Right lung (tissue), 5 donors: ENCODE measurements around the gene CCT2. TPM values are rescaled to one million over a fixed set of nuclear protein-coding genes. Genes with fewer than 3 reads are reported as not detected.

Experiments used
- DNase-seq, 2 donors: peaks; one replicate each; pipeline ENCODE4 v3.0.0-alpha.2; 2013
- polyA plus RNA-seq, 5 donors: library from polyadenylated mRNA; unstranded; fragments of 120-200 nt; gene quantifications; one replicate each; pipeline versions ENCODE4 v1.2.1 to v1.2.3, GENCODE V29; 2013; ENCODE audit warnings: inconsistent platforms in 1 of 5, low replicate concordance in 1 of 5; ENCODE audit not compliant: insufficient read length in 5 of 5, insufficient read depth in 1 of 5

CCT2 gene
- polyA plus RNA-seq, 5 donors: 215 to 263 (median 237) TPM

DNA sequence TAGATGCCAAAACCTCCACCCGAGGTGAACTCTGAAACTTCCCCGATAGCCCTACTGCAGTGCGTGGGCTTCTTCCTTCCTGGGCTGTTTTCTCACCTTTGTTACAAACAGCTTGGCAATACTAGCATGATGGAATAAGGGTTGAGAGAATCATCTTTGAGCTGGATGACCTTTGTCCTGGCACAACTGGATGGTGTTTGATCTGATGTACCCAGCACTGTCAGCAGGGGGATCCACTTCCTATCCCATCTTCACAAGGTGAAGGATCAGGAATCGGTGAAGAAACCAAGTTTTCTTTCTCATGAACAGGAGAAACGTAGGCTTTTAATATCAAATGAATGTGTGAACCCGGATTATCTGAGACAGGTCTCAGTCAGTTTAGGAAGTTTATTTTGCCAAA, 44.9 kb downstream of the CCT2 start:
- DNase-seq: no peak

DNA sequence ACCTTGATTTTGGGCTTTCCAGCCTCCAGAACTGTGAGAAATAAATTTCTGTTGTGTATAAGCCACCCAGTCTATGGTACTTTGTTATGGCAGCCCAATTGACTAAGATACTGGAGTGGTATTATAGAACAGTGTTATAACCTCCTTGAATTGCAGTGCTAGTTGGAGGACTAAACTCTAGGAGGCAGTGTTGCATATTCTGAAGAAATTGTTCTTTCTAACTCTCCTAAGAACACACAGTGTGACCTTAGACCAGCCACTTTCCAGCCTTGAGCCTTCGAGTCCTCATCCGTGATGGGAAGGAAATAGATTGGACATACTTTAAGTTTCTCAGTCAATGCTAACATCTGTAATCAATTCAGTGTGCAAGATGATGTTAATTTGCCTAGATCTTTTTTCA, 47.8 kb downstream of the CCT2 start:
- no peak for DNase-seq

DNA sequence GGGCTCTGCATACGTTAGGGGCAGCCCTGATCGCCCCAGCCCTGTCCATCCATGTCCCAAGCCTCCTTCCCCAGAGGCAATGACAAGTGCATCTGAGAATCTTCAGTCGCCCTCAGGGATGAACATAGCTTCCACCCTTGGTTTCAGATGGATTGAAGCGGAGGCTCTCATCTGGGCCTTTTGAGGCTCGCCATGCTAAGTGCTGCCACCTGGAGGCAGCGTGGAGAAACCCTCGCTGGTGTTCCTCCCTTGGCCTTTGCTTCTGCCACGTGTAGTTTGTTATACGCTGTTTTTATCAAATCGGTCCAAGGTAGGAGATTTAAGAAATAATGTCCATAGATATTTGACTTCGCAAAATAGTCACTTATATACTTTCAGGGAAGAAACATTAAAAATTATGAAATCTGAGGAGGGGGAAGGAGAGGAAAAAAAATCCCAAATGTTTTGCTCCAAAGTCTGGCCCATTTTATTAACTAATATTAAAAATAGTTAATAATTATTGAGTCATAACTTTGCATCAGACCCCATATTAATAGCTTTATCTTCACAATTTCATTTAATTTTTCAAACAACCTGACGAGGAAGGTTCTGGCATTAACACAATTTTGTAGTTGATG, 54.2 kb downstream of the CCT2 start:
- peak; percentile 23 to 55 for DNase-seq

DNA sequence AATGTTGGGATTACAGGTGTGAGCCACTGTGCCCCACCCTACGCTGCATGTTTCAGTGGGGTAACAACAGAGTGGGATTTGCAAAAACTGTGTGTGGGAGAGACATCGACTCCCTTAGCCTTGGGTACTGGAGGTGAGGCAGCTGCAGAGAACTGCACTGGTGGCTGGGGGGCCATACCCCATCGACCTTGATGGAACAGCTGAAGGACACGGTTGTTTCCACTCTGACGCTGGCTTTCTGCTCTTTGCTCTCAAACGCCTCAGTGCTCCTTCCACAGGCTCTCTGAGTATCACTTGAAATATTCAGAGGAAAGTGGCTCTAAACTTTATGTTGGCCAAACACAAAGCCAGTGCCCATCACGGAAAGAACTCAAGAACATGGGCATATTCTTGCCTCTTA, 56.3 kb downstream of the CCT2 start:
- DNase-seq: no peak

DNA sequence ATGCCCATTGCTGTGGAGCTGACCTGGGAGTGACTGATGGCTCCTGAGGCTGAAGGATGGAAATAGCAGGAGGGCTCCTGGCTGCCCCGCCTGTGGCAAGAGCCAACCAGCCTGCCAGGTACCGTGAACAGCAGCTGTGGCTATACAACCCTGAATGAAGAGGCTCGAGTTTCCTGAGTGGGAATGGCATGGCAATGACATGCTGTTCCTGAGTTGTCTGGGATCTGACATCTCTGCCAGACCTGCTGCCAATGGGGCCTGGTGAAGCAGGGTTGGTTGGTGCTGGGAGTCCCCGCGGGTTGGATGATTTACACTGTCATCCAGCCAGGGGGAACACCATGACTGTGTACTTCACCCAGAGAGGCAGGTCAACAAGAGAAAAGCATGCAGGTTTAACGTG, 57.3 kb downstream of the CCT2 start:
- no peak for DNase-seq

DNA sequence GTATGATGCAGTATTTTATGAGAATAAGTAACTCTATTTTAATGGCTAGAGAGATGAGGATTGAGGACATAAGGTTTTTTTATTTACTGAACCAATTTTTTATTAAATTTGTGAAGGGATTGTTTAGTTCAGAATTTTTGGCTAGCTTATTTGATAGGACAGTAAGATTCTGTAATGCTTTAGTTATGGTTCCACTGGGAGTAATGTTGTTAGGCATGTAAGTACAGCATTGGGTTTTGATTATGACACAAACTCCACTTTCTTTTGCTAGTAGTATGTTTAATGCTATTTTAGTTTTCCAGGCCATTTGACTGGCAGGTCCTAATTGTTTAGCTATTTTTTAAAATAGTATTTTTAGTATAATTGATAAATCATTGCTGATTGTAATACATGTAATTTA, 59.3 kb downstream of the CCT2 start:
- DNase-seq: no peak

DNA sequence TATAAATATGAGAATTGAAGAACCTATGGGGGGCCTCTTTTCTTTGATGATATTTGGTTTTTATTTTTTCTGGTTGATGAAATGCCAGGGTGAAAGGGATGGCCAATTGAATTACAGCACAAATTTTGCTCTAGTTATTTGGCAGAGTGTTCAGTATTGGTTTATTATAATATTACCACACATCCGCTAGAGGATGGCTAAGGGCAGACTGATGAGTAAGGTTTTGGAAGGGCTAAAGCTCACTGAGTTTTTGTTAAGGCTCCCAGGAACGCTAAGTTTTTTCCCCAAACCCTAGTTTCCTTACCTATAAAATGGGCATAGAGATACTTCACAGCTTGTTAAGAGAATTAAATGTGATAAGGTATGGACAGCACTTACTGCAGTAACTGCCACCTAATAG, 59.8 kb downstream of the CCT2 start:
- no peak for DNase-seq

DNA sequence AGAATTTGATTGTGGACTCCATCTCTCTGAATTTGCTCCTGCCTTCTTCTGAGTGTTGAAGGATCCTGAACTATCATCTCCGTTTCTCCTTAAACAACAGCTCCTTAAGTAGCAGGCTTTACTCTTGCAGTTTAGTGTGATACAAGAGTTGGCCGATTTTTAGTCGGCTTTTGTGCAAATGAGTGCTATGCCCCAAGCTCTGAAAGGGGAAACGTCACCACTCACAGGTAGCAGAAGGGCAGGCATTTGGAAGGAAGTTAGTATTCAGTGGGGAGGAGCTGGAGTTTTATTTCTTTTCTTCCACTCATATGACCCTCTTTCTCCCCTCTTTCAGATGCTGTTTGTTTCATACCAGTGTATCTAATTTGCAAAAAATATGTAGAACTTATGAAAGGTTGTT, 61.9 kb downstream of the CCT2 start:
- DNase-seq: no peak

DNA sequence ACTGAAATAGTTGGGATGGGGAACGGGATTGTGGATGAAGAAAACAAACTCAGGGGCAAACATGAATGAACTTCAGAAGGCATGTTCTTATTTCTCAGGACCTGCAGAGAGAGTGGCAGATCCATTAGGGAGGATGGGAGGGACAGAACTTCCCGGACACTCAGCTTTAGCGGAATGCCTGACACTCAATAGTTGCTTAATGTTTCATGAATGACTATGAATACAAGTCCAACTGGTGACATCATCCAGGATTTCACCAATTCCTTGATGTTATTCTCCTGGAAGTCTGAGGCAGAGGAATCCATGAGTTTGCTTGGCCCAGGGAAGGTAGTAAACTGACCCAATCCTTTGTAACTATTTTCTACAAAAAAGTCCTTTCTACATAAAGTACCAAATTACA, 63.2 kb downstream of the CCT2 start:
- no peak for DNase-seq

DNA sequence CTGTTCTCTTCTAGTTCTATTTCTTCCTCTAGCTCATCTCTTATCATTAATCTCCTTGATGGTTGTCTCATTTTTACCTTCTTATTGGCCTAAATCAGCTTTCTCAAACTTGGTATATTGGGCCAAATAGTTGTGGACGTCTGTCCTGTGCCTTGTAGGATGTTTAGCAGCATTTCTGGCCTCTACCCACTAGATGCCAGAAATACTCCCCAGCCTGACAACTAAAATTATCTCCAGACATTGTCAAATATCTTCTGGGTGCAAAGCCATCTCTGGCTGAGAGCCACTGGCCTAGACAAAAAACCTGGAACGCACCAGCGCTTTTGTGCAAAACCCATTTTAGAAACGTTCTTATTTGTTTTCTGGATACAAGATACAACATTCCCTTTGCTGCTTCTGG, 64.3 kb downstream of the CCT2 start:
- DNase-seq: no peak

Other genes with a start within 250 kb of the CCT2 start
- gene LYZ, start 237.1 kb upstream of the CCT2 start, polyA plus RNA-seq: 10 to 100 TPM; 42.0 to 60.9 (median 50.7) TPM
- gene YEATS4, start 225.7 kb upstream of the CCT2 start, polyA plus RNA-seq: 10 to 100 TPM; 20.3 to 30.4 (median 22.2) TPM
- 10 to 100 TPM; 32.5 to 60.8 (median 44.6) TPM for gene FRS2, start 115.1 kb upstream of the CCT2 start, polyA plus RNA-seq
- not detected for gene LRRC10, start 25.4 kb downstream of the CCT2 start, polyA plus RNA-seq
- 1 to 10 TPM in 1 of 5 donors, under 1 TPM in 4; 0.22 to 2.8 (median 0.50) TPM for gene BEST3, start 113.8 kb downstream of the CCT2 start, polyA plus RNA-seq
- 10 to 100 TPM; 25.6 to 50.6 (median 44.9) TPM for gene RAB3IP, start 153.4 kb downstream of the CCT2 start, polyA plus RNA-seq
- gene MYRFL, start 239.8 kb downstream of the CCT2 start, polyA plus RNA-seq: 1 to 10 TPM in 3 of 5 donors, under 1 TPM in 2; 0.54 to 3.2 (median 1.1) TPM